ENCODE data around the gene NBL1. TPM values are rescaled to one million over a fixed set of nuclear protein-coding genes. Genes with fewer than 3 reads are reported as not detected.

Gene NBL1
- polyA plus RNA-seq, 3 donors: 11.3 to 163 (median 85.8) TPM

DNA sequence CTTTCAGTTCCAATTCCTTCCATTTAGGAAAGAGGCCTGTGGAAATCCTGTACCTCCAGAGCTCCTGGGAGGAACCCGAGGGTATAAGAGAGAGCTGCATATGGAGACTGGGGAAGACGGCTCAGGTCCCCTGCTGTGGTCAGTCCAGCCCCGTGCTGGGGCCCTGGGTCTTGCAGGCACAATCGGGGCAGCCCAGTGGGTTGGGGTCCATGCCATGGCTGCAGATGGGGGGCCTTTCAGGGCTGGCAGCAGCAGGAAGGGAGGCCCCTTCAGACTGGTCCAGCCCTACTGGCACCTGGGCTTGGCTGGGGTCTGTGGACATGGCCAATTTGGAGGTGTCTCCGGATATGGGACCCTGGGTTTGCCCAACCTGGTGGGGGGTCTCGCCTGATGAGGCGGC is 38.8 kb downstream of the NBL1 start:
- WGBS, 3 donors: 74 to 92% (median 79%) methylated on average over 7 of the region's 7 CpGs
- no peak overlapping the region for H3K27ac ChIP-seq (ENCODE audit: low read depth, low read length)

DNA sequence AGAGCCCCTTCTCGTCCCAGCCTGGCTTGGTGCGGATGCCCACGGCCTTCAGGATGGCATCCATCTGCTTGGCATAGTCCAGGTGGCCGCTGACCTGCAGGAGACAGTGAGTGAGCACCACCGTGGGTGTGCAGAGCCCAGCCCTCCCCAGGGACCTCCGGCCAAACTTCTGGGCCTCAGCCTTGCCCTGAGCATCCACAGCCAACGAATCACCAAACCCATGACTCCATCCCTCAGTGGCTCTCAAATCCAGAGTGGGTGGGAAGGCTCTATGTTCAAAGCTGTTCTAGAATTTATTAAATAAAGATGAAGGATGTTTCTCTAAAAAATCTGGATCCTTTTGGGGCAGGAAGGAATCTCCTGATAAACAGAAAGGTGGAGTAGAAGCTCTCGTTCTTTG is 39.2 kb downstream of the NBL1 start:
- 84 to 89% (median 87%) methylated on average over 8 of the region's 8 CpGs for WGBS, 3 donors
- H3K27ac ChIP-seq (ENCODE audit: low read depth, low read length): no peak overlapping the region

DNA sequence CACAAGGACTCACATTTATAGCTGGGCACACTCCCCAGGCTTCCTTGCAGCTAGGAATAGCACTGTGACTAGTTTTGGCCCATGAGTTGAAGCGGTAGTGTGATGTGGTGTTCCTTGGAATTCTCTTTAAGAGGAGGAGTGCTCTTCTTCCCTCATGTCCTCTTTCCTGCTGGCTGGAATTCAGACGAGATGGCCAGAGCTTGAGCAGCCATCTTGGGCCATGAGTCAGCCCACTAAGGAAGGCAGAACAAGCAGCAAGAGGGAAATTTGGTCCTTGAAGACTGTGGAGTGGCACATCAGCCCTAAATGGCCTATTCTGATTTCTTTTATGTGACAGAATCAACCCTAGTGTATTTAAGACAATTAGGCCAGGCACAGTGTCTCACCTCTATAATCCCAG is 40.6 kb downstream of the NBL1 start:
- H3K27ac ChIP-seq (ENCODE audit: low read depth, low read length): no peak overlapping the region
- 88 to 98% (median 91%) methylated on average over 2 of the region's 2 CpGs for WGBS, 3 donors

- no peak overlapping the region for H3K27ac ChIP-seq (ENCODE audit: low read depth, low read length)
- WGBS, 3 donors: 85 to 91% (median 89%) methylated on average over 9 of the region's 9 CpGs
Measured at GRCh38 chr1:19685994-19686393, 41.9 kb downstream of the NBL1 start.

- 95 to 100% (median 100%) methylated on average over 1 of the region's 1 CpG for WGBS, 3 donors
- no peak overlapping the region for H3K27ac ChIP-seq (ENCODE audit: low read depth, low read length)
Measured at GRCh38 chr1:19687414-19687813, 43.3 kb downstream of the NBL1 start.

- no peak overlapping the region for H3K27ac ChIP-seq (ENCODE audit: low read depth, low read length)
- 85 to 89% (median 86%) methylated on average over 19 of the region's 19 CpGs for WGBS, 3 donors
Measured at GRCh38 chr1:19688041-19688842, 44.1 kb downstream of the NBL1 start.

DNA sequence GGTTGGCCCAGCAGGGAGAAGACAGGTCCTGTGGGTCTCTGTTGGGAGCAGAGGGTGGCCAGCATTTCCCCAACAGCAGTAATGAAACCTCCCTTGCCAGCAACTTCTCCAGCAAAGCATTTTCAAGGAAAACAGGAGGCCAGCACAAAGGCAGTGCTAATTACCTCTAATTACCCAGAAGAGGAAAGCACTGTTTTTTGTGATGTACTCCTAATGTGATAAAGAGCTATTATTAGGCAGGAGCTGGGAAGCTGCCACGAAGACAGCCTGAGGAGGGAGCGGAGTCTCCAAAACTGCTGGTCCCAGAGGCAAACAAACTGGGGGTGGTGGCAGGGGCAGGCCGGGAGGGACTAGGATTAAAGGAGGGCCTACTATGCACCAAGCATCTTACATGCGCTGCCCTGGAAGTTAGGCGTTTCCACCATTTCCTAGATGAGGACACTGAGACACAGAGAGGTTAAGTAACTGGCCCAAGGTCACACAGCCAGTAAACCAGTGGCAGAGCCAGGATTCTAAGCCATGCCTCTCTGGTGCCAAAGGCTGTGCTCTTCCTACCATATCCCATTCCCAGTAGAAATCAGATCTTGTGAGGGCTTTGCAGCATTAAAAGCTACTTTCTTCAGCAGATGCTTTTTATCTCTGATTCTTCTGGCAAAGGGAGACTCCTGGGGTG is 45.1 kb downstream of the NBL1 start:
- WGBS, 3 donors: 78 to 84% (median 83%) methylated on average over 5 of the region's 5 CpGs
- H3K27ac ChIP-seq (ENCODE audit: low read depth, low read length): no peak overlapping the region

DNA sequence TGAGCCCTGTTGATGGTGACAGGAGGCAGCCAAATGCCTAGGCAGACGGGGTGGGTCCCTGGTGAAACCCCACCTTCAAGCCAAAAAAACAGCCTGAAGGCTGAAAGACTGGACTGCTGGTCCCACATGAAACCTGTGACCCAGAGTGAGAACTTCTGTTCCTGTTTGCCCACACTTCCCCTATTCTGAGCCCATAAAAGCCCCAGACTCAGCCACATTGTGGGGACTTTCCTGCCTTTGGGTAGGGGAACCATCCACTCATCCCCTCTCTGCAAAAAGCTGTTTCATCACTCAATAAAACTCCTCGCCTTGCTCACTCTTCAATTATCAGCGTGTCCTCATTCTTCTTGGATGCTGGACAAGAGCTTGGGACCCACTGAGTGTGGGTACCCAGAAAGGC is 45.7 kb downstream of the NBL1 start:
- H3K27ac ChIP-seq (ENCODE audit: low read depth, low read length): no peak overlapping the region
- 92 to 100% (median 93%) methylated on average over 3 of the region's 3 CpGs for WGBS, 3 donors

GRCh38 chr1:19690342-19690741 is 46.2 kb downstream of the NBL1 start:
- H3K27ac ChIP-seq (ENCODE audit: low read depth, low read length): no peak overlapping the region
- WGBS, 3 donors: 84 to 89% (median 87%) methylated on average over 7 of the region's 7 CpGs

DNA sequence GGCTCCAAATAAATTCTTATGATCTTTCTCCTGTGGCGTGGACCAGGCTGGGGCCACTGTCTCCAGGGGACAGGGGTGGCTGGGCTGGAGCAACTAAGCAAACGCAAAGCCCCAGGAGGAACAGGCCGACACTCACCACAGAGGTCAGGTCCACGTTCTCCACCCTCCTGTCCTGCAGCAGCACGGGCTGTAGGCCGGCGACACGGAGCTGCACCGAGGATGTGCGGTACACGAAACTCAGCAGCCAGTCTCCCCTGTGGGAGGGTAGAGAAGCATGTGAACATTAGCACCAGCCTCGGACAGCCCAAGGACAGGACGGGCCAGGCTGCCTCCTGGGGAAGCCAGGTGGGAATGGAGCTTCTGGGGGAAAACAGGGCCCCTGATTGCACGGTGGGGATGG is 50.2 kb downstream of the NBL1 start:
- no peak overlapping the region for H3K27ac ChIP-seq (ENCODE audit: low read depth, low read length)
- WGBS, 3 donors: 84 to 90% (median 87%) methylated on average over 14 of the region's 14 CpGs

DNA sequence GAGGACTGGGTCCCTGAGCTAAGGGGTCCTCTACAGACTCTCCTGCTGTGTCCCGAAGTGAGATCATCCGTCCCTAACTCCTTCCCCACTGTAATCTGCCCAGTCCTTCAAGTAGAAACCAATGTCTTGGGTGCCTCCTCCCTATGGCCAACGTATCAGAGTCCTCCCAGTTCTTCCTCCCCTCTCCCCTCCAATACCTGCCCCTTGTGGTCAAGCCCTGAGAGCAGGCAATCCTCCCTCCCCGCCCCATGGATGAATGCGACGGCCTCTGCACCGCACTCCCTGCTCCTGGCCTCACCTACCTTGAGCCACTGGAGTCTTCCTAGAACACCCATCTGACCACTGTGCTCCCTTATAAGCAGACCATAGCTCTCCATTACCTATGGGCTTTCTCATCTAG is 51.7 kb downstream of the NBL1 start:
- H3K27ac ChIP-seq (ENCODE audit: low read depth, low read length): no peak overlapping the region
- 85 to 90% (median 89%) methylated on average over 7 of the region's 7 CpGs for whole genome bisulfite sequencing, 3 donors

- WGBS, 3 donors: 88 to 95% (median 95%) methylated on average over 8 of the region's 8 CpGs
- H3K27ac ChIP-seq (ENCODE audit: low read depth, low read length): no peak overlapping the region
Measured at GRCh38 chr1:19696820-19697219, 52.7 kb downstream of the NBL1 start.

GRCh38 chr1:19698181-19698580 is 54.1 kb downstream of the NBL1 start:
- WGBS, 3 donors: 90 to 96% (median 91%) methylated on average over 4 of the region's 4 CpGs
- H3K27ac ChIP-seq (ENCODE audit: low read depth, low read length): no peak overlapping the region

DNA sequence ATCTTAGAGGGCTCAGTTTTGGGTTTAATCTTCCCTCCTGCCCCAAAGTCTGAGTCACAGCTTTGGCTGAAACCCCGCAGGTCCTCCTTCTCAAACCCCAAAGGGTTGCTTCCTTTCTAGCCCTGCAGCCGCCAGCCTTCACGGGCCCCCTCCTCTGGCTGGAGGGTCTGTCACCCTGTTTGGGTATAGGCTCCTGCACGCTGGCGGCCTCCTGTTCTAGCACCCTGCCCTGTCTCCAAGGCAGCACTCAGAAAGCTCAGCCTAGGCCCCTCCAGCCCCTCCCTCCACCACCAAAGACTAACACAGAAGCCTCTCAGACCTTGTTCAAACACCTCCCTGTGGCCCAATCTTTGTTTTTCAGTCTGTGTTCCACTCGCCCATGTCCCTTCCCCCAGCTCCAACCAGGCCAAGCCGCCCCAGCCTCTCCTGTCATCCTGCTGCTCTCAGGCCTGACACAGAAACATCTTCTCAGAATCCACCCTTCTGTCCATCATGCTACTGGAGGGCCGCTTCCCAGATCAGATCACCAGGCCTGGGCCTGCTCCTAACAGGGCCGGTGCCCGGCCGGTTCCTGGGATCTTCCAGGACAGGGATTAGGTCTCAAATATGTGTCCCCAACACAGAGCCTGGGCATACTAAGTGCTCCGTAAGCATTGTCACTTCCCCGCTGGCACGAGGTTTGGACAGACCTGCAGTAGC is 56.1 kb downstream of the NBL1 start:
- WGBS, 3 donors: 92 to 96% (median 93%) methylated on average over 14 of the region's 14 CpGs
- no peak overlapping the region for H3K27ac ChIP-seq (ENCODE audit: low read depth, low read length)

DNA sequence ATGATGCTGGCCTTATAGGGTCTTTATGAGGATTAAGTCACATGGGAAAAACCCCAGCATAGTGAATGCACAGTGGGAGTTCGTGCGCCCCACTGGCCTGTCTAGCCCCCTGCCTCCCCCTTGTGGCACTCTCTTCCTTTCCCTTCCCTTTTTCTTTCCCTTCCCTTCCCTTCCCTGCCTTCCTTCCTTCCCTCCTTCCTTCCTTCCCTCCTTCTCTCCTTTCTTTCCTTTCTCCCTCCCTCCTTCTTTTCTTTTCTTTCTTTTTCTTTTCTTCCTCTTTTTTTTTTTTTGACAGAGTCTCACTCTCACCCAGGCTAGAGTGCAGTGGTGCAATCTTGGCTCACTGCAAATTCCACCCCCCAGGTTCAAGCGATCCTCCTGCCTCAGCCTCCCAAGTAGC is 59.2 kb downstream of the NBL1 start:
- WGBS, 3 donors: 88 to 99% (median 97%) methylated on average over 3 of the region's 3 CpGs
- H3K27ac ChIP-seq (ENCODE audit: low read depth, low read length): no peak overlapping the region

DNA sequence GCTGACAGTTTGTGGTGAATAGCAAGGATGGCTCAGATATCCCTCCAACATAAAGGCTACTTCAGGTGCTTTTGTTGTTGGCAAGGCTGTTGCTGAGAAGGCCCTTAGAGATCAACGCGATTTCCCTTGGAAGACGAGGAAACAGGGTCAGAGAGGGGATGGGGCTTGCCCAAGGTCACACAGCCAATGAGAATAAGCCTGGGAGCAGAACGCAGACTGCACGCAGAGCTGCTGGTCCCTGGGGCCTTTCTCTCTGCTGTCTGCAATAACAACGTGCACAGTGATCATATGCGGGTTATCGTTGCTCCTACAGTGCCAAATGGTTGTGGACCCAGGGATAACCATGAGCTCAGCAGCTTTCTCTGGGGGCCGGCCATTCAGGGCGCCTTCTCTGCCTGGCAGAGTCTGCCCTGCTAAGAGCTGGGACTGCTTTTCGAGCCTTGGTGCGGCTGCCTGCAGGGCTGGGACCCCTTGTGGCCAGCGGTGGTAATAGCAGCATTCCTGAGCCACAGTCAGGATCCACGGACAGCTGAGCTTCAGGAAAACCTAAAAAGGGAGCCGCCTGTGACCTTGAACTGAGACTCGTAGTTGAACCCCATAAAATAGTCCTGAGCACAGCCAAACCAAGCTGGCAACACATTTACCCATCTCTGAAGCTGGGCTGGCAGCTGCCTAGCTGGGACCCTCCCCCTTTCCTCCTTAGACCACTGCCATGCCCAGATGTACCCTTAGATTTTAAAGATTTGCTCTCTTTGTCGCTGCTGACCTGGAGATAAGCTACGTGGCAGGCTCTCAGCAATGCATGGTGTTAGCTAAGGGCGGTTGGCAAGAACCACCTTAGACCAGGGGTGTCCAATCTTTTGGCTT is 60.4 kb downstream of the NBL1 start:
- 25 to 34% (median 31%) methylated on average over 19 of the region's 19 CpGs for WGBS, 3 donors
- H3K27ac ChIP-seq (ENCODE audit: low read depth, low read length): no peak overlapping the region

DNA sequence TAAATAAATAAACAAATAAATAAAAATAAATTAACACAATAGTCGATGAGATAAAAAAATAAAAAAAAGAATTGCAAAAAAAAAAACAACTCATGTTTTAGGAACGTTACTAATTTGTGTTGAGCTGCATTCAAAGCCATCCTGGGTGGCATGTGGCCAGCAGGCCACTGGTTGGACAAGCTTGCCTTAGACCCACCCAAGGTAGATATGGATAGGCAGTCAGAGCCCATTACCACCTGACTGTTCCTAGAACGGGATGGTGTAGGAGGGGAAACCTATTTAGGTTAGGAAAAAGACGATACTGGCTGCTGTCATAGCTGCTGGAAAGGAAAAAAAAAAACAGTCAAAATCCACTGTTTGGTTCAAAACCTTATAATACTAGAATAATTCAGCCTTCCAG is 61.4 kb downstream of the NBL1 start:
- 78 to 86% (median 85%) methylated on average over 4 of the region's 4 CpGs for WGBS, 3 donors
- no peak overlapping the region for H3K27ac ChIP-seq (ENCODE audit: low read depth, low read length)

- no peak overlapping the region for H3K27ac ChIP-seq (ENCODE audit: low read depth, low read length)
- 92 to 94% (median 94%) methylated on average over 4 of the region's 4 CpGs for WGBS, 3 donors
Measured at GRCh38 chr1:19706136-19706535, 62.0 kb downstream of the NBL1 start.

Data from adipose tissue (tissue), 3 donors.